GM21360 (cell line): Measurements from ENCODE around the gene ESR2.

ENCODE experiments used
- ATAC-seq: cut with Tn5 transposase; IDR thresholded peaks from one replicate; pipeline ENCODE4 v1.9.1; 2021; ENCODE audit warnings: mild to moderate bottlenecking, moderate library complexity; ENCODE audit not compliant: unreplicated experiment

ESR2 gene

GRCh38 chr14:64272019-64272418 is 22.2 kb downstream of the ESR2 start:
- ATAC-seq = no peak

- ATAC-seq = no peak
Observed at GRCh38 chr14:64266239-64266638, 27.9 kb downstream of the ESR2 start.

GRCh38 chr14:64265222-64265621 is 28.9 kb downstream of the ESR2 start:
- no peak for ATAC-seq

- no peak for ATAC-seq
Observed at GRCh38 chr14:64260418-64260817, 33.8 kb downstream of the ESR2 start.

- ATAC-seq = no peak
Observed at GRCh38 chr14:64255756-64256155, 38.4 kb downstream of the ESR2 start.

- ATAC-seq = no peak
Observed at GRCh38 chr14:64253672-64254071, 40.5 kb downstream of the ESR2 start.

DNA sequence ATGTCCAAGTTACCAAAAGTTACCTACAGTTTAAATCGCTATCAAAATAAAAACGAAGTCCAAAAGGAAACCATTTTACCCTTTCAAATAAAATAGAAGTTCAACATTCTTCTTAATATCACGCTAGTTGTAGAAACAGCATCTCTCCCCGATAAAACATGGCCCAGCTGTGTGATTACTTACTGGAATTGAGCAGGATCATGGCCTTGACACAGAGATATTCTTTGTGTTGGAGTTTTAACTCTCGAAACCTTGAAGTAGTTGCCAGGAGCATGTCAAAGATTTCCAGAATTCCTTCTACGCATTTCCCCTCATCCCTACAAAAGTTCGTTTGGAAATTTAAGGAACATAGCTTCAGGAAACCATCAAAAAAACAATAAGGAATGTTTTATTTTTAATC is 44.8 kb downstream of the ESR2 start:
- no peak for ATAC-seq

DNA sequence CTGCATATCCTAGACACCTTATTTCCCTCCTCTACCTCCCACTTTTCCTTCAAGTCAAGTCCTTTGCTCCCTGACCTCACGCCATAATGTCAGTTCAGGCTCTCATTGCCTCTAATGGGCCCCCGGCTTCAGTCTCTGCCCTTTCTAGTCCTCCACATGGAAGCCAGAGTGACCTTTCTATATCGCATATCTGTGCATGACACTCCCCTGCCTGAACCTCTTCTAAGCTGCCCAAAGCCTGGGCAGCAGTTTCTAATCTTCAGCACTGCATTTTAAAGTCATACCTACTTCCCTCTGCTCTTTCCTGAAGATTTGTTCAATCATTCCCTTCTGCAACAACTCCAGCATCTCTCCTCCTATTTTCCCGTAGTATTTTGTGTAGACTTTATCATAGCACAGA is 45.5 kb downstream of the ESR2 start:
- ATAC-seq = no peak

DNA sequence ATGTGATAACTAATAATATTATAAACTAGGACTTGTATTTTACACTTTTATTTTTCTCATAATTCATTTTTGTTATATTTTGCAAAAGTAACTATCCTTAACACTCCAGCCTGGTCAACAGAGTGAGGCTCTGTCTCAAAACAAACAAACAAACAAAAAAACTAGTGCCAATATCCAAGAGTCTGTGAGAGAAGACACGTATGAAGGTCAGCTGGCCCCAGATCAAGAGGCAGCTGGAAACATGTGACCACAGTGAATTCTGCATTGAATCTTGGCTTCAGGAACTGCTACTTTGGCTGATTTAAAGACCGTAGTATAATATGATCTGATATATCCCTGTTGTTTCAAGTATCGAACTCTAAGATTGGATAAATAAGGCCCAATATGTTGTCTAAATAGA is 47.0 kb downstream of the ESR2 start:
- no peak for ATAC-seq

DNA sequence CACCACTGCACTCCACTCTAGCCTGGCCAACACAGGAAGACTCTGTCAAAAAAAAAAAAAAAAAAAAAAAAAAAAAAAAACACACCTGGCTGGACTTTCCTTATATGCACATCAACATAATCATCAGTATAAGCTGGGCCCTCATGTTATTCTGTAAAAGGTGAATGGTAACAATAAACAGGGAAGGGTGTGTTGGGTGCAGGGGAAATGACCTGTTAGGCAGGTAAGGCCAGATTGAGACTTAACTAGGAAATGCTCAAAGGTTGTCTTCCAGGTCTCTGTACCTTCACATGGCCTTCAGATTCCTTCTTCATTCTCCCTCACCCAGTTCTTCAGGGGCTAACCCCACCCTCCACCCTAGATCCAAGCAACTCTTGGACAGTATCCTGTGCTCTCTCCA is 47.5 kb downstream of the ESR2 start:
- no peak for ATAC-seq

GRCh38 chr14:64245491-64245890 is 48.7 kb downstream of the ESR2 start:
- ATAC-seq = no peak

DNA sequence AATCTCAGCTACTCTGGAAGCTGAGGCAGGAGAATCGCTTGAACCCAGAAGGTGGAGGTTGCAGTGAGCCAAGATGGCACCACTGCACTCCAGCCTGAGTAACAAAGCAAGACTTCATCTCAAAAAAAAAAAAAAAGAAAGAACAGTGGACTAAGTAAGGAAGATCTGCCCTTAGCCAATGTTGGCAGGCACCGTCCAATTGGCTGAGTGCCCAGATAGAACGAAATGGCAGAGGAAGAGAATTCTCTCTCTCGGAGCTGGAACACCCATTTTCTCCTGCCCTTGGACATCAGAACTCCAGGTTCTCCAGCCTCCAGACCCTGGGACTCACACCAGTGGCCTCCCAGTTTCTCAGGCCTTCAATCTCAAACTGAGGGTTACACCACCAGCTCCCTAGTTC is 49.9 kb downstream of the ESR2 start:
- ATAC-seq = no peak

GRCh38 chr14:64238631-64239030 is 55.5 kb downstream of the ESR2 start:
- ATAC-seq = no peak

- no peak for ATAC-seq
Observed at GRCh38 chr14:64238049-64238448, 56.1 kb downstream of the ESR2 start.

GRCh38 chr14:64235652-64236640 is 58.2 kb downstream of the ESR2 start:
- ATAC-seq = peak; percentile 70

DNA sequence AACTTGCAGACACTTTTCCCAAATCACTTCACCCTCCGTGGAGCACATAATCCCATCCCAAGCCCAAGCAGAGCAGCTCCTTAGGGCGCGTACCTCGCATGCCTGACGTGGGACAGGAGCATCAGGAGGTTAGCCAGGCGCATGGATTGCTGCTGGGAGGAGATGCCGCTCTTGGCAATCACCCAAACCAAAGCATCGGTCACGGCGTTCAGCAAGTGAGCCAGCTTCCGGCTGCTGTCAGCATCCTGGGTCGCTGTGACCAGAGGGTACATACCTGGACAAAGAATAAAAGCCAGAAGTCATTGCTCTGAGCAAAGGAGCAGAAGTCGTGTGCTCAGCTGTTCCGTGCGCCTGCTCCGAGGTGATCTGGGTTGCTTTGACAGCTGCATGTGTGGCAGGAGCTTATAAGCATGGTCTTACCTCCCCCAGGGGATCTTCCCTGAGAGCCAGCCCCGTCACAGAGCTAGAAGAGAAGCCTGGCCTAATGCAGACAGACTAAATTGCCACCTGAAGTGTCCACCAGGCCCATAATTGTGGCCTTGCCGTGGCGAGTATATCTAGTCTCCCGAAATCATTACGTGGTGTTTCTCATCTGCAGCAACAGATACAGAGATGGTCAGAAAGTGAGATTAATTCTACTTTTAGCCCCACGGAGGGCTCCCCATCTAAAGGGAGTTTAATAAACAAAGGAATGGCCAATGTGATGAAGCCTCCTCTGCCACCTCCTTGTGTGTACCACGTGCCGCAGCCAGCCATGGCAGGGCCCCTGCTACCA is 59.1 kb downstream of the ESR2 start:
- no peak for ATAC-seq

DNA sequence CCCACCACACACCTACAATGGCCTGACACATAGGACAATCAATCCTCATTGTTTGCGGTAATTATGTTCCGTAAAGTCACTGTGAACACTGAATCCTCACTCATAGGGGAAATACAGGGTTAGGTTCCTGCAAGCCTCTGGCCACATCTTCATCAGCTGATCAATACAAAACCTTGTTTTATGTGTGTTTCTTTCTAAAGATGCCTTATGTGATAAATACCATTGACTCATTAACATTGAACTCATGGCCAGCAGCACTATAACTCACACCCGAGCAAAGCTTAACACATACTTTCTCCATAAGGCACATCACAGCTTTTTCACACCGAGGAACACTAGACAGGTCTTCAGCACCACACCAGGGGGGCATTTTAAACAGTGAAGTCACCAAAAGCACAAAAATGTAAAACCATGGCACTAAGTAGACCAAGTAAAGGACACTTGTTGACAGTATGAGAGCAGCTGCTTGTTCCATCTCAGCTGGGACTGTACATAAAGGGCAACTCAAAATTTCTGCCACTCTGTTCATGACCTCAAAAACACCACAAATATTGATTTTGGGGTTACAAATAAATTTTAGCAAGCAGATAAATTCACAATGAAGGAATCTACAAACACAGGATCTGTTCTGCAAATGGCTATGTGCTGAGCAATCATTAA is 60.5 kb downstream of the ESR2 start:
- no peak for ATAC-seq

DNA sequence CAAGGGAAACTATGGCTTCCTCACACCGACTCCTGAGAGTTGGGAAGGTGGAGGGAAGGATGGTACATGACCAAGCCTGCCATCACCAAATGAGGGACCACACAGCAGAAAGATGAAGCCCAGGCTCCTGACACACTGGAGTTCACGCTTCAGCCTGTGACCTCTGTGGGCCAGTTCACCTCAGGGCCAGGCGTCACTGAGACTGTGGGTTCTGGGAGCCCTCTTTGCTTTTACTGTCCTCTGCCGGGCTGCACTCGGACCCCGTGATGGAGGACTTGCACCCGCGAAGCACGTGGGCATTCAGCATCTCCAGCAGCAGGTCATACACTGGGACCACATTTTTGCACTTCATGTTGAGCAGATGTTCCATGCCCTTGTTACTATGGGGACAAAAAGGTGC is 61.2 kb downstream of the ESR2 start:
- no peak for ATAC-seq

DNA sequence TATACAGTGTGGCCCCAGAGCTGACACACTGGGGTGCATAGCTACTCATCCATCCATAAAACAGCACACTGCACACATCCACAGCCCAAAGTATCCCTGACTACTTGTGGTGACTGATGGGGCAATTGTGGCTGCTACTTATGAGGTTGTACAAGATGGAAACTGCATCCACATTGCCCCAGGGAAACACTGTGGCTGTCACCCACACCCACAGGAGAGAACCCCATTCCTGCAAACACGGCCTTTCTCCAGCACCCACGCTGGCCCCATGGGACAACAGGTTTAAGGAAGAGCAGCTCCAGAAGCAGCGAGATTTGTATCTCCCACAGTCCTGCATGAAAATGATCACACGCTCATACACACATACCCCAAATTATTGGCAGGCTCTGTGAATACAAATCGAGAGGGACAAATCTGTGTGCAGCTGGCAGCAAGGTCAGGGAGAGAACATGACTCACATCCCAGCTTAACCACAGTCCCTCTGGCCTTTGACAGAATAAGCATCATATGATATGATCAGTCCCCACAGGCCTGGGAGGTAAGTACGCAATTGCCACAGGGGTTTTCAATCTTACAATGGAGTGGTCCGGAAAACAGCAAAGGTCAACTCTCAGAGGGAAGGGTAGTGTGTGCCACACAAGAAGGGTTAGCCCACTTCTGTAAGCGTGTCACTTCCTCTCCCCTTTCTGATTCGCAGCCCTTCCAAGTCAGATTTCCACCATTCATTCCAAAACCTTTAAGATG is 61.9 kb downstream of the ESR2 start:
- ATAC-seq = no peak

DNA sequence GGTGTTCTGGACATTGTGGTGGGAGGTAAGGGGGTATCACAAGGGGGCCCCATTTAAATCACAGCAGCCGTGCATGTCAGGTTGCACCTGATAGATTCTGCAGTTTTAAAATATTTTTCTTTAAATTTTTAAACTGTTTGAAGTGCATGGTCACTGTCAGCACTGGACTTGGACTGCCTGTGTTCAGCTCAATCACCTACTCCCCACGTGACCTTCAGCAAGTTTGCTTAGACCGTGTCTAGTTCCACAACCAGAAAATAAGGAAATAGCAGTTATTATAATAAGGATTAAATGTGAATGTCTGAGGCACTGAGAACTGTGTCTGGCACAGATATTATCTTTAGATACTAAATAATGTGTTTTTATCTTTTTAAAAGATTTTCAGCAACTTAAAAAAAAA is 64.7 kb downstream of the ESR2 start:
- no peak for ATAC-seq

GRCh38 chr14:64227856-64228255 is 66.3 kb downstream of the ESR2 start:
- no peak for ATAC-seq
